ENCODE measurements around the gene DBNDD2.

DNA sequence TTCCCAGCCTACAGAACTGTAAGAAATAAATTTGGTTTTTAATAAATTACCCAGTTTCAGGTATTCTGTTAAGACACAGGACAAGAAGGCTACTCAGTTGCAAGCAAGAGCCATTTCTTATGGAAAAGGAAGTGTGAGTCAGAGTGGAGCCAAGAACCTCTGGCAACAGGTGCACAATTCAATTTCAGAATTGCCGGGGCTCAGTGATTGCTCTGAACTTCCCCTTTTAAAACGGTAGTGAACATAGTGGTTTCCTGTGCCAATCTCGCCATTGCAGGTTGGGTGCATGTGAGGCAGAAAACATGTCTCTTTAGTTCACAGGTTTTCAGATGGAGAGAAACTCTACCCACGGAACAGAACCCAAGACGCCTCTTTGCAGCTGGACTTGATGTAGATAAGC lies 24.2 kb downstream of the DBNDD2 start:
- no peak for TF ChIP-seq CTCF (conservative IDR thresholded peaks at IDR 0.05 in 1 of 2, IDR thresholded peaks at IDR 0.05 in 1 of 2; ENCODE audit: extremely low read depth in 1 of 2, insufficient read depth in 1 of 2, low read depth in 1 of 2, low read length in 2 of 2)
- no peak for TF ChIP-seq EZH2 (IDR thresholded peaks at IDR 0.05; ENCODE audit: borderline replicate concordance, low read length)

Data from mammary epithelial cell (primary cell).